Umbilical cord (tissue), 2 donors: ENCODE data around the gene PCDHGA6. TPM values are rescaled to one million over a fixed set of nuclear protein-coding genes. Genes with fewer than 3 reads are reported as not detected.
A peak's percentile ranks its signal among the peaks of the same experiment; 100 is the strongest.
"Not testable (repeated sequence)": the region's sequence is repeated elsewhere in the genome, so short reads cannot be mapped to it uniquely, and the experiment has no call there.

Source experiments
- DNase-seq: peaks from one replicate; pipeline ENCODE4 v3.0.0-alpha.2; 2015; ENCODE audit warnings: low spot score
- total RNA-seq: library from RNA; depleted of rRNA; stranded (reverse); fragments of >200 nt; gene quantifications from one replicate; pipeline ENCODE4 v1.2.3, GENCODE V29; 2014; ENCODE audit warnings: low replicate concordance; ENCODE audit not compliant: insufficient read depth

PCDHGA6 gene
- total RNA-seq, 1 donor from 2014 or later: 7.2 TPM

- DNase-seq: no peak
Observed at GRCh38 chr5:141392429-141393198, 18.9 kb downstream of the PCDHGA6 start, which contains the start of gene PCDHGA8. PCDHGA8 (plus strand) TSS chr5:141392633; CDS start chr5:141392814, 181 bp downstream.

DNA sequence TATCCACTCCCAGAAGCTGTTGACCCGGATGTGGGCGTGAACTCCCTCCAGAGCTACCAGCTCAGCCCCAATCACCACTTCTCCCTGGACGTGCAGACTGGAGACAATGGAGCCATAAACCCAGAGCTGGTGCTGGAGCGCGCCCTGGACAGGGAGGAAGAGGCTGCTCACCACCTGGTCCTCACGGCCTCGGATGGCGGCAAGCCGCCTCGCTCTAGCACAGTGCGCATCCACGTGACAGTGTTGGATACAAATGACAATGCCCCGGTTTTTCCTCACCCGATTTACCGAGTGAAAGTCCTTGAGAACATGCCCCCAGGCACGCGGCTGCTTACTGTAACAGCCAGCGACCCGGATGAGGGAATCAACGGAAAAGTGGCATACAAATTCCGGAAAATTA, 19.6 kb downstream of the PCDHGA6 start:
- DNase-seq: no peak

GRCh38 chr5:141394401-141395187, 20.9 kb downstream of the PCDHGA6 start:
- not testable (repeated sequence) for DNase-seq

- DNase-seq: peak; percentile 21
Observed at GRCh38 chr5:141397756-141398551, 24.3 kb downstream of the PCDHGA6 start, which contains the start of gene PCDHGB5. PCDHGB5 (plus strand) TSS chr5:141397947; CDS start chr5:141398128, 181 bp downstream.

DNA sequence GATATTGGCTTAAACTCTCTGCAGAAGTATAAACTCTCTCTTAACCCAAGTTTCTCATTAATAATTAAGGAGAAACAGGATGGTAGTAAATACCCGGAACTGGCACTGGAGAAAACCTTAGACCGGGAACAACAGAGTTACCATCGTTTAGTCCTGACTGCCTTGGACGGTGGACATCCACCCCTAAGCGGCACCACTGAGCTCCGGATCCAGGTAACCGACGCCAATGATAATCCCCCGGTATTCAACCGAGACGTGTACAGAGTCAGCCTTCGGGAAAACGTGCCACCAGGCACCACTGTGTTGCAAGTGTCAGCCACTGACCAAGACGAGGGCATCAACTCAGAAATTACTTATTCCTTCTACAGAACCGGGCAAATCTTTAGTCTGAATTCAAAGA, 24.9 kb downstream of the PCDHGA6 start:
- DNase-seq: no peak

GRCh38 chr5:141399555-141400258, 26.0 kb downstream of the PCDHGA6 start:
- DNase-seq: no peak

DNA sequence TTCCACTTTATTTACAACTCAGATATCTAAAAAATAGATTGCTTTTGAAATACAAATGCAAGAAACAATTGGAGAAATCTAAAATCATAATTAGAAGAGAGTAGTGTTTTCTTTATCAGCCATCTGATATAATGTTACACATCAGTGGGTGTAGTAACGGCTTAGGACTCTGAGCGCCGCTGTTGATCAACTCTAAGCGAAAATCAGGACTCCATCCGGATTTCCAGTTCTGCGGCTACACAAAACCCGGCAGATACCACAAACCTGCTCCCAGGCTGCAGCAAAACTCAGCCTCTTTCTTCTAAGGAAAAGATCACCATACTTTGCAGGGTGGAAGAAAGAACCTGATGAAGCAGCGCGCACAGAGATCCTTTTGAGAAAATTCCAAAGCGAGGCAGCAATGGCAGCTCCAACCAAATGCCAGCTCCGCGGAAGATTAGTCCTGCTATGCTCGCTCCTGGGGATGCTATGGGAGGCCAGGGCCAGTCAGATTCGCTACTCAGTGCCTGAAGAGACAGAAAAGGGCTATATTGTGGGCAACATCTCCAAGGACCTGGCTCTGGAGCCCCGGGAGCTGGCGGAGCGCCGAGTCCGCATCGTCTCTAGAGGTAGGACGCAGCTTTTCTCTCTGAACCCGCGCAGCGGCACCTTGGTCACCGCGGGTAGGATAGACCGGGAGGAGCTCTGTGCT, 29.0 kb downstream of the PCDHGA6 start, which contains the start of gene PCDHGA9:
PCDHGA9 (plus strand) TSS at position 226 of the 691 bp plus-strand sequence; CDS start at position 401, 175 bp downstream.
- no peak for DNase-seq

DNA sequence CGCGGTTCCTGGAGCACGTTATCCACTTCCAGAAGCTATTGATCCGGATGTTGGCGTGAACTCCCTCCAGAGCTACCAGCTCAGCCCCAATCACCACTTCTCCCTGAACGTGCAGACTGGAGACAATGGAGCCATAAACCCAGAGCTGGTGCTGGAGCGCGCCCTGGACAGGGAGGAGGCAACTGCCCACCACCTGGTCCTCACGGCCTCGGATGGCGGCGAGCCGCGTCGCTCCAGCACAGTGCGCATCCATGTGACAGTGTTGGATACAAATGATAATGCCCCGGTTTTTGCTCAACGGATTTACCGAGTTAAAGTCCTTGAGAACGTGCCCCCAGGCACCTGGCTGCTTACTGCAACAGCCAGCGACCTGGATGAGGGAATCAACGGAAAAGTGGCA, 29.7 kb downstream of the PCDHGA6 start:
- no peak for DNase-seq

- DNase-seq: peak; percentile 34
Observed at GRCh38 chr5:141407790-141408505, 34.3 kb downstream of the PCDHGA6 start, which contains the start of gene PCDHGB6. PCDHGB6 (plus strand) TSS chr5:141408021; CDS start chr5:141408203, 182 bp downstream.

GRCh38 chr5:141409598-141410306, 36.1 kb downstream of the PCDHGA6 start:
- no peak for DNase-seq

DNA sequence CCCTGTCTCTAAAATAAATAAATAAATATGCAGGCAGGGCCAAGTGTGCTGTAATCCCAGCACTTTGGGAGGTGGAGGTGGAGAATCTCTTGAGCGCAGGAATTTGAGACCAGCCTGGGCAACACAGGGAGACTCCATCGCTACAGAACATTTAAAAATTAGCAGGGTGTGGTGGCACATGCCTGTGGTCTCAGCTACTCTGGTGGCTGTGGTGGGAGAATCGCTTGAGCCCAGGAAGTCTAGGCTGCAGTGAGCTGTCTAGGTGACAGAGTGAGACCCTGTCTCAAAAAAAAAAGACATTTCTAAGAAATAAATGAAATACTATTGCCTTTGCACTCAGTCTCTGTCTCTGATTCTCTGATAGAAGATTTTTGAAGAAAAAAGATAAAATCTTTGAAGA, 37.9 kb downstream of the PCDHGA6 start:
- no peak for DNase-seq

DNA sequence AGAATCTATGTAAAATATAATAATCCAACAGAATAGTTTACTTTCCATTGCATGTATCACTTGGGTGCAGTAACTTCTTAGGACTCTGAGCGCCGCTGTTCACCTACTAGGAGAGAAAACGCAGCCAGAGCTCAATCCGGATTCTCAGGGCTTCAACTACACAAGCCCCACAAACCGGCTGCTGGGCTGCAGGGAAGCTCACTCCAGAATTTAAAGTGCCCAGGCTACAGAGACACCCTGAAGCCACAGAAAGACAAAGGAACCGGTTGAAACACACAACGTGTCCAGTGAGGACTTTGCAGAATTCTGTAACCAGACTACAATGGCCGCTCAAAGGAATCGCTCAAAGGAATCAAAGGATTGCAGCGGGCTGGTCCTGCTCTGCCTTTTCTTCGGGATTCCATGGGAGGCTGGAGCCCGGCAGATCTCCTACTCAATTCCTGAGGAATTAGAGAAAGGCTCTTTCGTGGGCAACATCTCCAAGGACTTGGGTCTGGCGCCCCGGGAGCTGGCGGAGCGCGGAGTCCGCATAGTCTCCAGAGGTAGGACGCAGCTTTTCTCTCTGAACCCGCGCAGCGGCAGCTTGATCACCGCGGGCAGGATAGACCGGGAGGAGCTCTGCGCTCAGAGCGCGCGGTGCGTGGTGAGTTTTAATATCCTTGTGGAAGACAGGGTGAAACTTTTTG, 39.3 kb downstream of the PCDHGA6 start, which contains the start of gene PCDHGA10:
PCDHGA10 (plus strand) TSS at position 134 of the 686 bp plus-strand sequence; CDS start at position 323, 189 bp downstream.
- peak; percentile 44 for DNase-seq

GRCh38 chr5:141413540-141414069, 39.9 kb downstream of the PCDHGA6 start:
- no peak for DNase-seq

GRCh38 chr5:141414548-141415274, 41.0 kb downstream of the PCDHGA6 start:
- DNase-seq: not testable (repeated sequence)

GRCh38 chr5:141415275-141415618, 41.6 kb downstream of the PCDHGA6 start:
- DNase-seq: not testable (repeated sequence)

DNA sequence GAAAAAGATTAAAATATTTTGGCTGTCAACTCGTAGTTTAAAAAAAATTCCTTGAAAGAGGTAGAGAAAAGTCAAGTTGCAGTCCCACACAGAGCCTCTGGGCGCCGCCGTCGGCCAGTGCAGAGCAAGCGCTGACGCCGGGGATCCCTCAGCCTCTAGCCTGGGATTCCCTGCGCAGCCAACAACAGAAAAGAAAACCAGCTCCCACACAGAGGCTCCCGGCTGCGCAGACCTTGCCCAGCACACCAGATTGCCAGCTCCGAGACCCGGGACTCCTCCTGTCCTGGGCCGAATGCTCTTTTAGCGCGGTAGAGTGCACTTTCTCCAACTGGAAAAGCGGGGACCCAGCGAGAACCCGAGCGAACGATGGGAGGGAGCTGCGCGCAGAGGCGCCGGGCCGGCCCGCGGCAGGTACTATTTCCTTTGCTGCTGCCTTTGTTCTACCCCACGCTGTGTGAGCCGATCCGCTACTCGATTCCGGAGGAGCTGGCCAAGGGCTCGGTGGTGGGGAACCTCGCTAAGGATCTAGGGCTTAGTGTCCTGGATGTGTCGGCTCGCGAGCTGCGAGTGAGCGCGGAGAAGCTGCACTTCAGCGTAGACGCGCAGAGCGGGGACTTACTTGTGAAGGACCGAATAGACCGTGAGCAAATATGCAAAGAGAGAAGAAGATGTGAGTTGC, 43.9 kb downstream of the PCDHGA6 start, which contains the start of gene PCDHGB7:
PCDHGB7 (plus strand) TSS at position 184 of the 679 bp plus-strand sequence; CDS start at position 367, 183 bp downstream.
- peak; percentile 55 for DNase-seq
